SK-N-SH treated with all-trans-retinoic acid at 6 μM for 48 hours (cell line): ENCODE measurements around the gene CCBE1.

Experiments
- ATAC-seq: fragments of 200-7000 bp; cut with Tn5 transposase; 3 replicates; pipeline ENCODE4 v1.9.1; 2020; ENCODE audit warnings: mild to moderate bottlenecking, moderate library complexity
- ARNTL ChIP-seq: fragments of 450-650 bp; formaldehyde crosslinking; IDR thresholded peaks from 2 replicates; pipeline ENCODE4 v1.5.0; 2020; ENCODE audit warnings: low read depth, mild to moderate bottlenecking, moderate library complexity, borderline replicate concordance
- BACH2 ChIP-seq: fragments of 250-450 bp; sonication (Bioruptor Pico); IDR thresholded peaks from 2 replicates; pipeline ENCODE4 v1.9.0; 2021; ENCODE audit warnings: mild to moderate bottlenecking, borderline replicate concordance
- CREB5 ChIP-seq: fragments of 250-450 bp; sonication (Bioruptor Pico); IDR thresholded peaks from 2 replicates; pipeline ENCODE4 v1.5.1; 2020; ENCODE audit warnings: low read depth, mild to moderate bottlenecking, moderate library complexity
- CSDC2 ChIP-seq: fragments of 250-450 bp; sonication (Bioruptor Pico); IDR thresholded peaks from 2 replicates; pipeline ENCODE4 v1.5.0; 2020; ENCODE audit warnings: mild to moderate bottlenecking, moderate library complexity
- CSRNP3 ChIP-seq: fragments of 250-450 bp; sonication (Bioruptor Pico); IDR thresholded peaks from 2 replicates; pipeline ENCODE4 v1.5.1; 2021; ENCODE audit warnings: mild to moderate bottlenecking, moderate library complexity
- ESRRG ChIP-seq: fragments of 250-450 bp; sonication (Bioruptor Pico); IDR thresholded peaks from 2 replicates; pipeline ENCODE4 v1.6.1; 2021; ENCODE audit warnings: mild to moderate bottlenecking
- ISL1 ChIP-seq: fragments of 250-450 bp; sonication (Bioruptor Pico); IDR thresholded peaks from 2 replicates; pipeline ENCODE4 v2.1.2; 2022; ENCODE audit warnings: mild to moderate bottlenecking, moderate library complexity
- OSR1 ChIP-seq: fragments of 250-450 bp; sonication (Bioruptor Pico); IDR thresholded peaks from 2 replicates; pipeline ENCODE4 v1.8.0; 2022; ENCODE audit warnings: moderate library complexity, mild to moderate bottlenecking, inconsistent platforms
- POU6F1 ChIP-seq: fragments of 250-450 bp; sonication (Bioruptor Pico); IDR thresholded peaks from 2 replicates; pipeline ENCODE4 v1.8.0; 2021; ENCODE audit warnings: low read depth, mild to moderate bottlenecking, moderate library complexity, borderline replicate concordance
- PPARA ChIP-seq: fragments of 250-450 bp; sonication (Bioruptor Pico); IDR thresholded peaks from 2 replicates; pipeline ENCODE4 v1.5.0; 2020; ENCODE audit warnings: mild to moderate bottlenecking, borderline replicate concordance
- RARB ChIP-seq: fragments of 250-450 bp; sonication (Bioruptor Pico); IDR thresholded peaks from 2 replicates; pipeline ENCODE4 v1.8.0; 2021; ENCODE audit warnings: mild to moderate bottlenecking, moderate library complexity
- SNAI2 ChIP-seq: fragments of 250-450 bp; sonication (Bioruptor Pico); IDR thresholded peaks from 2 replicates; pipeline ENCODE4 v1.5.0; 2020; ENCODE audit warnings: mild to moderate bottlenecking, moderate library complexity
- TCF4 ChIP-seq: fragments of 250-450 bp; sonication (Bioruptor Pico); IDR thresholded peaks from 2 replicates; pipeline ENCODE4 v1.8.0; 2021; ENCODE audit warnings: mild to moderate bottlenecking, moderate library complexity, borderline replicate concordance
- TOX ChIP-seq: fragments of 250-450 bp; sonication (Bioruptor Pico); IDR thresholded peaks from 2 replicates; pipeline ENCODE4 v1.8.0; 2021; ENCODE audit warnings: mild to moderate bottlenecking, moderate library complexity, borderline replicate concordance
- TSHZ2 ChIP-seq: fragments of 250-450 bp; sonication (Bioruptor Pico); IDR thresholded peaks from 2 replicates; pipeline ENCODE4 v1.5.0; 2020; ENCODE audit warnings: mild to moderate bottlenecking, moderate library complexity
- ZC3H10 ChIP-seq: fragments of 250-450 bp; sonication (Bioruptor Pico); IDR thresholded peaks from 2 replicates; pipeline ENCODE4 v1.5.1; 2021; ENCODE audit warnings: mild to moderate bottlenecking, moderate library complexity
- ZFP3 ChIP-seq: fragments of 250-450 bp; sonication (Bioruptor Pico); IDR thresholded peaks from 2 replicates; pipeline ENCODE4 v1.5.0; 2020; ENCODE audit warnings: mild to moderate bottlenecking, moderate library complexity
- ZNF565 ChIP-seq: fragments of 450-650 bp; formaldehyde crosslinking; conservative IDR thresholded peaks from 2 replicates; pipeline ENCODE4 v1.5.0; 2020; ENCODE audit warnings: low read depth, mild to moderate bottlenecking, moderate library complexity
- ZNF70 ChIP-seq: fragments of 450-650 bp; formaldehyde crosslinking; IDR thresholded peaks from 2 replicates; pipeline ENCODE4 v1.5.0; 2020; ENCODE audit warnings: mild to moderate bottlenecking, moderate library complexity
- ZNF8 ChIP-seq: fragments of 450-650 bp; formaldehyde crosslinking; IDR thresholded peaks from 2 replicates; pipeline ENCODE4 v1.5.0; 2020; ENCODE audit warnings: mild to moderate bottlenecking, moderate library complexity

The CCBE1 gene

GRCh38 chr18:59694824-59695223 lies 2.4 kb downstream of the CCBE1 start (continued):
- TF ChIP-seq ZFP3 (CRISPR knock-in tag) (no peak), TSHZ2 (CRISPR knock-in tag) (no peak), OSR1 (no peak)
- TF ChIP-seq, all 23 proteins: peak for 0

GRCh38 chr18:59691996-59692395 lies 5.2 kb downstream of the CCBE1 start:
- ATAC-seq = no peak
- TF ChIP-seq BACH2 (CRISPR knock-in tag) = no peak
- TF ChIP-seq ZNF8 = no peak
- no peak for TF ChIP-seq CSDC2
- no peak for TF ChIP-seq SNAI2 (CRISPR knock-in tag)
- no peak for TF ChIP-seq OSR1
- TF ChIP-seq TCF4 = no peak
- TF ChIP-seq ISL1 = no peak
- no peak for TF ChIP-seq TOX
- no peak for TF ChIP-seq ZFP3 (CRISPR knock-in tag)
- no peak for TF ChIP-seq ZC3H10 (CRISPR knock-in tag)
- no peak for TF ChIP-seq ARNTL (CRISPR knock-in tag)
- no peak for TF ChIP-seq POU6F1 (CRISPR knock-in tag)
- no peak for TF ChIP-seq ZNF70 (CRISPR knock-in tag)
- no peak for TF ChIP-seq ESRRG
- TF ChIP-seq CSRNP3 = no peak

GRCh38 chr18:59690996-59691395 lies 6.2 kb downstream of the CCBE1 start:
- peak; percentile 88 for ATAC-seq
- TF ChIP-seq ARNTL (CRISPR knock-in tag) = no peak
- no peak for TF ChIP-seq TCF4
- TF ChIP-seq CREB5 (CRISPR knock-in tag) = no peak
- TF ChIP-seq CSDC2 = no peak
- no peak for TF ChIP-seq TOX

- ATAC-seq = peak; percentile 30
- TF ChIP-seq BACH2 (CRISPR knock-in tag) = no peak
Observed at GRCh38 chr18:59690186-59690982, 6.8 kb downstream of the CCBE1 start.

GRCh38 chr18:59689756-59690155 lies 7.5 kb downstream of the CCBE1 start:
- no peak for ATAC-seq

More at GRCh38 chr18:59689756-59690155, 7.5 kb downstream of the CCBE1 start:
- TF ChIP-seq ZFP3 (CRISPR knock-in tag) (no peak), ZNF8 (no peak), ARNTL (CRISPR knock-in tag) (no peak), RARB (CRISPR knock-in tag) (no peak), PPARA (CRISPR knock-in tag) (no peak), ZNF565 (no peak)
